HepG2 (cell line): ENCODE measurements around the gene SVOP. TPM values are rescaled to one million over a fixed set of nuclear protein-coding genes. Genes with fewer than 3 reads are reported as not detected.

ENCODE experiments used
- ATAC-seq: fragments of 200-7000 bp; cut with Tn5 transposase; 3 replicates; pipeline ENCODE4 v1.9.1; 2020; ENCODE audit warnings: mild to moderate bottlenecking, moderate library complexity
- BruUV-seq: library from RNA; stranded (reverse); fragments of 400-500 nt; replicated peaks from 2 replicates; lab custom pipeline; 2021; lab: Mats Ljungman, UMichigan
- CTCF ChIA-PET: fragments of 300-600 bp; formaldehyde crosslinking; extraction: SDS; loops from one replicate; lab custom pipeline; 2021; ENCODE audit warnings: low total read pairs, inconsistent platforms, low intra/inter-chr PET ratio; lab: Yijun Ruan, JAX
- POLR2A ChIA-PET: fragments of 350-600 bp; sonication (Branson Sonifier 250); formaldehyde crosslinking; loops from one replicate; lab custom pipeline; 2020; ENCODE audit warnings: antibody characterized with exemption, inconsistent platforms; lab: Yijun Ruan, JAX
- DNase-seq: peaks from one replicate; pipeline ENCODE4 v3.0.0-alpha.2; 2015; ENCODE audit warnings: low spot score
- FAIRE-seq: peaks from 3 replicates; lab custom pipeline; 2011; peaks lifted over from hg19 to GRCh38; lab: Jason Lieb, UNC
- H2AFZ ChIP-seq: one replicate; pipeline ENCODE4 v1.6.1; 2011; ENCODE audit warnings: low read length, inconsistent platforms
- H3K27ac ChIP-seq: fragments of 300-600 bp; 3 replicates; pipeline ENCODE4 v1.8.0; 2011; ENCODE audit warnings: mixed run types, mild to moderate bottlenecking, mixed read lengths, low read length, inconsistent platforms; ENCODE audit not compliant: insufficient read depth; ENCODE audit errors: extremely low read length
- H3K27me3 ChIP-seq, 2 experiments: fragments of 200-600 bp in 1 of 2; 2 replicates in 1 of 2; 3 replicates in 1 of 2; pipeline versions ENCODE4 v1.6.0 to v1.8.0; 2011; ENCODE audit warnings: low read length in 2 of 2, mild to moderate bottlenecking in 2 of 2, moderate library complexity in 2 of 2, inconsistent platforms in 1 of 2; ENCODE audit not compliant: insufficient read depth in 2 of 2, control insufficient read depth in 1 of 2
- H3K36me3 ChIP-seq, 2 experiments: fragments of 200-600 bp in 1 of 2; replicated peaks in 1 of 2; 2 replicates in 1 of 2; 3 replicates in 1 of 2; pipeline versions ENCODE4 v1.5.1 to v1.8.0; 2011; ENCODE audit warnings: low read length in 2 of 2, inconsistent platforms in 1 of 2; ENCODE audit not compliant: insufficient read depth in 2 of 2, control insufficient read depth in 1 of 2
- H3K4me1 ChIP-seq: 2 replicates; pipeline ENCODE4 v1.5.1; 2012; ENCODE audit warnings: low read length, inconsistent platforms; ENCODE audit not compliant: insufficient read depth
- H3K4me2 ChIP-seq: 2 replicates; pipeline ENCODE4 v1.6.0; 2011; ENCODE audit warnings: low read depth, low read length, inconsistent platforms
- H3K4me3 ChIP-seq, 3 experiments: fragments of 200-600 bp in 1 of 3; sonication (generic), shearing (Covaris generic) in 1 of 3; replicated peaks in 1 of 3; 2 replicates each; pipeline ENCODE4 v1.5.1; 2011 to 2016; ENCODE audit warnings: low read length in 3 of 3, inconsistent platforms in 2 of 3, low read depth in 2 of 3, mild to moderate bottlenecking in 2 of 3, control low read depth in 1 of 3, mixed read lengths in 1 of 3; ENCODE audit not compliant: insufficient read depth in 1 of 3
- H3K79me2 ChIP-seq: one replicate; pipeline ENCODE4 v1.6.1; 2011; ENCODE audit warnings: low read length, inconsistent platforms; ENCODE audit not compliant: insufficient read depth
- H3K9ac ChIP-seq: 2 replicates; pipeline ENCODE4 v1.6.0; 2011; ENCODE audit warnings: mild to moderate bottlenecking, low read depth, low read length, inconsistent platforms; ENCODE audit not compliant: insufficient read depth
- H3K9me3 ChIP-seq: 2 replicates; pipeline ENCODE4 v1.5.1; 2012; ENCODE audit warnings: mild to moderate bottlenecking, low read length
- H4K20me1 ChIP-seq: 2 replicates; pipeline ENCODE4 v1.6.0; 2011; ENCODE audit warnings: inconsistent platforms, mild to moderate bottlenecking, low read length, moderate library complexity; ENCODE audit not compliant: insufficient read depth
- ARHGAP35 ChIP-seq: sonication (generic); formaldehyde crosslinking; IDR thresholded peaks from 2 replicates; pipeline ENCODE4 v1.9.0; 2022; ENCODE audit warnings: mild to moderate bottlenecking, inconsistent platforms, moderate library complexity, missing genetic modification reagents, borderline replicate concordance
- CENPT ChIP-seq: sonication (generic); formaldehyde crosslinking; IDR thresholded peaks from 2 replicates; pipeline ENCODE4 v1.8.0; 2022; ENCODE audit warnings: low read depth, mild to moderate bottlenecking, moderate library complexity, missing genetic modification reagents
- EP300 ChIP-seq, 3 experiments: sonication (generic) in 1 of 3; formaldehyde crosslinking in 1 of 3; IDR thresholded peaks; 2 replicates each; pipeline versions ENCODE4 v1.5.1 to v1.6.1; 2011 to 2020; ENCODE audit warnings: low read depth in 2 of 3, low read length in 2 of 3, borderline replicate concordance in 1 of 3, improper control_type of control experiment in 1 of 3, mild to moderate bottlenecking in 1 of 3, missing genetic modification reagents in 1 of 3, moderate library complexity in 1 of 3
- NR1H2 ChIP-seq: sonication (generic); formaldehyde crosslinking; IDR thresholded peaks from 2 replicates; pipeline ENCODE4 v1.8.1; 2022; ENCODE audit warnings: low read depth, missing genetic modification reagents, borderline replicate concordance
- SP2 ChIP-seq: sonication (generic); formaldehyde crosslinking; IDR thresholded peaks from 2 replicates; pipeline ENCODE4 v1.5.1; 2020; ENCODE audit warnings: mild to moderate bottlenecking, missing genetic modification reagents
- ZFAT ChIP-seq: sonication (generic); formaldehyde crosslinking; conservative IDR thresholded peaks from 2 replicates; pipeline ENCODE4 v1.8.1; 2023; ENCODE audit warnings: missing genetic modification reagents, inconsistent platforms
- ZNF776 ChIP-seq: sonication (generic); formaldehyde crosslinking; IDR thresholded peaks from 2 replicates; pipeline ENCODE4 v1.4.0; 2020; ENCODE audit warnings: mild to moderate bottlenecking, missing genetic modification reagents
- WGBS: methylation state at CpG from one replicate; pipeline ENCODE4 v1.1.6; 2017; ENCODE audit warnings: low lambda C conversion rate; 5-methylcytosine and 5-hydroxymethylcytosine counted together
- in situ Hi-C: cut with HindIII; loops from 2 replicates; pipeline ENCODE4 v1.10.0; 2017; ENCODE audit warnings: low pct_unique_long_range_greater_than_20kb; ENCODE audit not compliant: extremely low pct_ligation_motif_present
- intact Hi-C: fragments of 100-400 bp; cut with micrococcal nuclease; formaldehyde crosslinking; loops from one replicate; pipeline ENCODE4 v1.10.0; 2022; ENCODE audit not compliant: unreplicated experiment
- polyA plus RNA-seq, 8 experiments: library from polyadenylated mRNA; depleted of rRNA in 3 of 8; stranded (reverse) in 7 of 8; unstranded in 1 of 8; fragments of >200 nt; fragmentation: Illumina TruSeq in 4 of 8; extraction: Trizol in 4 of 8; gene quantifications; 2 replicates each; pipeline versions ENCODE4 v1.2.1 to v1.2.3, GENCODE V29; 2011 to 2016; ENCODE audit warnings: low read depth in 4 of 8, missing spikeins in 1 of 8, mixed read lengths in 1 of 8; ENCODE audit not compliant: insufficient read depth in 1 of 8
- total RNA-seq, 5 experiments: library from RNA; depleted of rRNA; stranded (reverse); fragments of >200 nt; fragmentation: Illumina TruSeq; extraction: Trizol; gene quantifications; 2 replicates each; pipeline ENCODE4 v1.2.3, GENCODE V29; 2016; ENCODE audit warnings: low read depth in 1 of 5
- TF ChIP-seq, protein P1 (sequence below): sonication (generic); formaldehyde crosslinking; IDR thresholded peaks from 2 replicates; pipeline ENCODE4 v1.4.0; 2020; ENCODE audit warnings: missing genetic modification reagents
- TF ChIP-seq, protein P2 (sequence below): sonication (generic); formaldehyde crosslinking; IDR thresholded peaks from 2 replicates; pipeline ENCODE4 v1.8.0; 2023; ENCODE audit warnings: mild to moderate bottlenecking, missing genetic modification reagents
- TF ChIP-seq, protein P3 (sequence below): IDR thresholded peaks from 2 replicates; pipeline ENCODE4 v1.6.1; 2016

The SVOP gene
- total and polyA plus RNA-seq, 2 of the 13 experiments (the other 11 are each of a cell fraction or from before 2014, with no cell fraction given) = not detected

DNA sequence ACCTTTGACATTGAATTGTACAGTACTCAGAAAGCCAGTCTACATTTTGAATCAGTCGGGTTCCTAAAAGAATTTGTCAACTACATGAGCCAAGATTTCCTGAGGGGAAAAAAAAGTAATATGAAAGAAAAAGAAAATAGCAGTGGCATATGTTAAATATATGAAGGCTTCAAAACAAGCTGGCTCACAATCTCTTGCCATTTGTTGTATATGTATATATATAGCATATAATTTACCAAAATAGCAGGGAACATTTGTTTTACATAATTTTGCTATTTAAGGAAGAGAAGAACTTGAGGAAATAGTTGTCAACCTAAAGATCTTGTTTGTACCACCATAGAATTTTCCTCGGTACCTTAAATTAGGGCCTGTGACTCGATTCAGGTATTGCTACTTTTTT, 16.9 kb downstream of the SVOP start:
- no peaks in the 10 kb centered on the region for H3K79me2 ChIP-seq
- no TSS peak for BruUV-seq
- in situ Hi-C loops = no loop called here
- no peaks in the 10 kb centered on the region for H3K9me3 ChIP-seq
- no peaks in the 10 kb centered on the region for H3K36me3 ChIP-seq
- DNase-seq = no peak
- no peak overlapping the region for H3K4me3 ChIP-seq
- no peak for FAIRE-seq
- no peak for ATAC-seq
- no peaks in the 10 kb centered on the region for H3K27me3 ChIP-seq
- TF ChIP-seq, protein P1, sequence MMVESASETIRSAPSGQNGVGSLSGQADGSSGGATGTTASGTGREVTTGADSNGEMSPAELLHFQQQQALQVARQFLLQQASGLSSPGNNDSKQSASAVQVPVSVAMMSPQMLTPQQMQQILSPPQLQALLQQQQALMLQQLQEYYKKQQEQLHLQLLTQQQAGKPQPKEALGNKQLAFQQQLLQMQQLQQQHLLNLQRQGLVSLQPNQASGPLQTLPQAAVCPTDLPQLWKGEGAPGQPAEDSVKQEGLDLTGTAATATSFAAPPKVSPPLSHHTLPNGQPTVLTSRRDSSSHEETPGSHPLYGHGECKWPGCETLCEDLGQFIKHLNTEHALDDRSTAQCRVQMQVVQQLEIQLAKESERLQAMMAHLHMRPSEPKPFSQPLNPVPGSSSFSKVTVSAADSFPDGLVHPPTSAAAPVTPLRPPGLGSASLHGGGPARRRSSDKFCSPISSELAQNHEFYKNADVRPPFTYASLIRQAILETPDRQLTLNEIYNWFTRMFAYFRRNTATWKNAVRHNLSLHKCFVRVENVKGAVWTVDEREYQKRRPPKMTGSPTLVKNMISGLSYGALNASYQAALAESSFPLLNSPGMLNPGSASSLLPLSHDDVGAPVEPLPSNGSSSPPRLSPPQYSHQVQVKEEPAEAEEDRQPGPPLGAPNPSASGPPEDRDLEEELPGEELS (CRISPR knock-in tag) = no peak
- TF ChIP-seq ARHGAP35 (CRISPR knock-in tag) = no peak
- TF ChIP-seq NR1H2 (CRISPR knock-in tag) = no peak
- no peak for TF ChIP-seq CENPT
- TF ChIP-seq, protein P2, sequence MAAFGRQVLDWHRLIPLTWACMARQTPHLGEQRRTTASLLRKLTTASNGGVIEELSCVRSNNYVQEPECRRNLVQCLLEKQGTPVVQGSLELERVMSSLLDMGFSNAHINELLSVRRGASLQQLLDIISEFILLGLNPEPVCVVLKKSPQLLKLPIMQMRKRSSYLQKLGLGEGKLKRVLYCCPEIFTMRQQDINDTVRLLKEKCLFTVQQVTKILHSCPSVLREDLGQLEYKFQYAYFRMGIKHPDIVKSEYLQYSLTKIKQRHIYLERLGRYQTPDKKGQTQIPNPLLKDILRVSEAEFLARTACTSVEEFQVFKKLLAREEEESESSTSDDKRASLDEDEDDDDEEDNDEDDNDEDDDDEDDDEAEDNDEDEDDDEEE = no peak
- TF ChIP-seq, protein P3, sequence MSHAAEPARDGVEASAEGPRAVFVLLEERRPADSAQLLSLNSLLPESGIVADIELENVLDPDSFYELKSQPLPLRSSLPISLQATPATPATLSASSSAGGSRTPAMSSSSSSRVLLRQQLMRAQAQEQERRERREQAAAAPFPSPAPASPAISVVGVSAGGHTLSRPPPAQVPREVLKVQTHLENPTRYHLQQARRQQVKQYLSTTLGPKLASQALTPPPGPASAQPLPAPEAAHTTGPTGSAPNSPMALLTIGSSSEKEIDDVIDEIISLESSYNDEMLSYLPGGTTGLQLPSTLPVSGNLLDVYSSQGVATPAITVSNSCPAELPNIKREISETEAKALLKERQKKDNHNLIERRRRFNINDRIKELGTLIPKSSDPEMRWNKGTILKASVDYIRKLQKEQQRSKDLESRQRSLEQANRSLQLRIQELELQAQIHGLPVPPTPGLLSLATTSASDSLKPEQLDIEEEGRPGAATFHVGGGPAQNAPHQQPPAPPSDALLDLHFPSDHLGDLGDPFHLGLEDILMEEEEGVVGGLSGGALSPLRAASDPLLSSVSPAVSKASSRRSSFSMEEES (CRISPR knock-in tag) = no peak
- no peak for TF ChIP-seq ZNF776 (CRISPR knock-in tag)
- no peak for TF ChIP-seq EP300 (IDR thresholded peaks at IDR 0.05; ENCODE audit: low read depth in 2 of 2, low read length in 2 of 2)
- TF ChIP-seq EP300 (CRISPR knock-in tag; IDR thresholded peaks at IDR 0.05; ENCODE audit: borderline replicate concordance) = no peak
- no peak for TF ChIP-seq SP2 (CRISPR knock-in tag)
- no peak for TF ChIP-seq ZFAT
- H2AFZ ChIP-seq = no peak overlapping the region
- CTCF ChIA-PET = no interaction called here
- no peak overlapping the region for H3K9ac ChIP-seq
- H3K4me1 ChIP-seq = no peaks in the 10 kb centered on the region
- no peak overlapping the region for H3K4me2 ChIP-seq
- POLR2A ChIA-PET = no interaction called here
- no peak overlapping the region for H3K27ac ChIP-seq
- no peaks in the 10 kb centered on the region for H4K20me1 ChIP-seq
- under 1% methylated on average over 3 of the region's 3 CpGs for WGBS
- intact Hi-C loops = no loop called here
